Endothelial cell (in vitro differentiated cells): ENCODE data around the gene KLF13. TPM values are rescaled to one million over a fixed set of nuclear protein-coding genes. Genes with fewer than 3 reads are reported as not detected.

Source experiments
- DNase-seq: peaks from one replicate; pipeline ENCODE4 v3.0.0; 2021; ENCODE audit warnings: low spot score
- H3K27ac Mint-ChIP-seq: one replicate; pipeline ENCODE4 v1.8.0; 2021; ENCODE audit warnings: mixed read lengths, inconsistent platforms; ENCODE audit not compliant: unreplicated experiment
- H3K27me3 Mint-ChIP-seq: one replicate; pipeline ENCODE4 v1.8.0; 2021; ENCODE audit warnings: mild to moderate bottlenecking, moderate library complexity, mixed read lengths, inconsistent platforms; ENCODE audit not compliant: unreplicated experiment
- H3K36me3 Mint-ChIP-seq: one replicate; pipeline ENCODE4 v1.8.0; 2021; ENCODE audit warnings: mild to moderate bottlenecking, low read depth, mixed read lengths, inconsistent platforms; ENCODE audit not compliant: unreplicated experiment
- H3K4me1 Mint-ChIP-seq: one replicate; pipeline ENCODE4 v1.8.0; 2021; ENCODE audit warnings: mild to moderate bottlenecking, mixed read lengths, inconsistent platforms; ENCODE audit not compliant: unreplicated experiment
- H3K4me3 Mint-ChIP-seq: one replicate; pipeline ENCODE4 v1.8.0; 2021; ENCODE audit warnings: mild to moderate bottlenecking, mixed read lengths, inconsistent platforms; ENCODE audit not compliant: unreplicated experiment
- H3K9me3 Mint-ChIP-seq: one replicate; pipeline ENCODE4 v1.8.0; 2021; ENCODE audit warnings: mixed read lengths, inconsistent platforms; ENCODE audit not compliant: unreplicated experiment
- CTCF ChIP-seq: fragments of 200-600 bp; sonication (generic); IDR thresholded peaks from one replicate; pipeline ENCODE4 v1.5.0; 2021; ENCODE audit warnings: antibody characterized with exemption; ENCODE audit not compliant: unreplicated experiment
- total RNA-seq: library from RNA; stranded (reverse); fragmentation: NEBNext Ultra II Directional; extraction: Animal tissue kit (Norgen Biotek cat#: 25700); gene quantifications from one replicate; pipeline ENCODE4 v1.2.1, GENCODE V29; 2021; ENCODE audit not compliant: unreplicated experiment

The KLF13 gene
- total RNA-seq, 1 donor from 2014 or later, result 45.1 TPM

GRCh38 chr15:31325595-31326155, 960 bp upstream of the KLF13 start:
- TF ChIP-seq CTCF, result no peak
- H3K27ac Mint-ChIP-seq, result peak overlapping the region; percentile 57
- peaks cover 17% of the 10 kb centered on the region for H3K4me1 Mint-ChIP-seq
- peak overlapping the region; percentile 91 for H3K4me3 Mint-ChIP-seq
- peak; percentile 36 for DNase-seq
- H3K36me3 Mint-ChIP-seq, result no peaks in the 10 kb centered on the region
- H3K27me3 Mint-ChIP-seq, result peaks cover 24% of the 10 kb centered on the region
- no peaks in the 10 kb centered on the region for H3K9me3 Mint-ChIP-seq

GRCh38 chr15:31326875-31327668, 437 bp downstream of the KLF13 start:
- peaks cover 24% of the 10 kb centered on the region for H3K27me3 Mint-ChIP-seq
- H3K27ac Mint-ChIP-seq, result no peak overlapping the region
- no peaks in the 10 kb centered on the region for H3K36me3 Mint-ChIP-seq
- H3K9me3 Mint-ChIP-seq, result no peaks in the 10 kb centered on the region
- DNase-seq, result no peak
- H3K4me1 Mint-ChIP-seq, result peaks cover 22% of the 10 kb centered on the region
- no peak for TF ChIP-seq CTCF
- peak overlapping the region; percentile 87 for H3K4me3 Mint-ChIP-seq

DNA sequence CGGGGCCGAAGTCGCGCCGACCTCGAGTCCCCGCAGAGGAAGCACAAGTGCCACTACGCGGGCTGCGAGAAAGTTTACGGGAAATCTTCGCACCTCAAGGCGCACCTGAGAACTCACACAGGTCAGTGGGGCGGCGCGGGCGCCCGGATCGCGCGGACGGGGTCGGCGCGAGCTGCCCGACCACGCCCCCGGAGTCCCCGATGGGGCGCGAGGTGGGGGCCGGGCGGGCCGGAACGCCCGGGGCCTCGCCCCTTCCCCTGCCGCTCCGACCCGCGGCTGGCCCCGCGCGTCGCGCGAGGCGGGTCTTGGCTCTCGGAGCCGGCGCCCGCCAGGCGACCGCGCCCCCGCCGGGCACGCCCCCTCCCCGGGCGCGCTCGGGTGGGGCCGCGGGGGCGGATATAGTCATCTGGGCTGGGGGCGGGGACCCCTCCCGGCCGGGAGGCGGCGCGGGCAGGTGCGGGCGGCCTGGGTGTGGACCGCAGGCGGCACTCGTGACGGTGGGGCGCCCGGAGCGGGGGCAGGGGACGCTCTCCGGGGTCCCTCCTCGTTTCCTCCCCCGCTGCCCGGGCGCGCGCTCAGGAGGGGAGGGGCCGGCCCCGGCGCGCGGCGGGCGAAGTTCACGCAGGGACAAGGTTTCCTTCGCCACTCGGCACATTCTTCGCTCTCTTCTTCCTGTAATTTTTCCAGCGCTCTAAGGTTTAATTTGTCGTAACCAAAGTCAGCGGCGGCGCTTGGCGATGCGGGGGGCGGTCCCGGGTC, 1.2 kb downstream of the KLF13 start:
- no peaks in the 10 kb centered on the region for H3K36me3 Mint-ChIP-seq
- peaks cover 24% of the 10 kb centered on the region for H3K27me3 Mint-ChIP-seq
- TF ChIP-seq CTCF, result peak; percentile 9
- H3K27ac Mint-ChIP-seq, result no peak overlapping the region
- peaks cover 28% of the 10 kb centered on the region for H3K4me1 Mint-ChIP-seq
- peak overlapping the region; percentile 99 for H3K4me3 Mint-ChIP-seq
- peak; percentile 46 for DNase-seq
- H3K9me3 Mint-ChIP-seq, result no peaks in the 10 kb centered on the region

DNA sequence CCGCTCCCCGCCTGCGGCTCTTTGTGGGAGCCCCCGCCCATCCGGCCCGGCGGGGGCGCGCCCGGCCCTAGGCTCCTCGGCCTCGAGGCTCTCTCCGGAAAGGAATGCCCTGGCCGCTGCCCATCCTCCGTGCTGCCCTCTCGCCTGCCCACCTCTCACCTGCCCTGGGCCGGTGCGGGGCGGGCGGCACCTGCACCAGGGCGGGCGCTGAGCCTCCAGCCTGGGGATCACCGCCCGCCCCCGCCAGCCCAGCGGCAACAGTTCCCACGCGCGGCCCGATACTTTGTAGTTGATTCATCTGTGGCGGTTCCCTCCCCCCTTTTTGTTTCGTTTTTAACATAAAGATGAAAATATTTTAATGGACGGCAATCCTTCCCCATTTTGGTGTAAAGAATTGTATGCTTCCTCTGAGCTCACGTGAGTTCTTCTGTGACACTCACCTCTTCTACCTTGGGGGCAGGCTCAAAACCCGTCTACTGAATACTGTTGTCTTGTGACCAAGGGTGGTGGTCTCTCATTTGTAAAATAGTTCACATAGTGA, 1.9 kb downstream of the KLF13 start:
- H3K27ac Mint-ChIP-seq, result peak overlapping the region; percentile 70
- peaks cover 24% of the 10 kb centered on the region for H3K27me3 Mint-ChIP-seq
- H3K9me3 Mint-ChIP-seq, result no peaks in the 10 kb centered on the region
- TF ChIP-seq CTCF, result no peak
- H3K4me1 Mint-ChIP-seq, result peaks cover 28% of the 10 kb centered on the region
- H3K36me3 Mint-ChIP-seq, result no peaks in the 10 kb centered on the region
- H3K4me3 Mint-ChIP-seq, result peak overlapping the region; percentile 99
- peak; percentile 44 for DNase-seq
